ENCODE data around the gene FAM25A. TPM values are rescaled to one million over a fixed set of nuclear protein-coding genes. Genes with fewer than 3 reads are reported as not detected.

The FAM25A gene
- total RNA-seq, 1 donor from 2014 or later, result not detected

- DNase-seq (ENCODE audit: low spot score), result no peak
Observed at GRCh38 chr10:87059401-87059800, 39.3 kb downstream of the FAM25A start.

DNA sequence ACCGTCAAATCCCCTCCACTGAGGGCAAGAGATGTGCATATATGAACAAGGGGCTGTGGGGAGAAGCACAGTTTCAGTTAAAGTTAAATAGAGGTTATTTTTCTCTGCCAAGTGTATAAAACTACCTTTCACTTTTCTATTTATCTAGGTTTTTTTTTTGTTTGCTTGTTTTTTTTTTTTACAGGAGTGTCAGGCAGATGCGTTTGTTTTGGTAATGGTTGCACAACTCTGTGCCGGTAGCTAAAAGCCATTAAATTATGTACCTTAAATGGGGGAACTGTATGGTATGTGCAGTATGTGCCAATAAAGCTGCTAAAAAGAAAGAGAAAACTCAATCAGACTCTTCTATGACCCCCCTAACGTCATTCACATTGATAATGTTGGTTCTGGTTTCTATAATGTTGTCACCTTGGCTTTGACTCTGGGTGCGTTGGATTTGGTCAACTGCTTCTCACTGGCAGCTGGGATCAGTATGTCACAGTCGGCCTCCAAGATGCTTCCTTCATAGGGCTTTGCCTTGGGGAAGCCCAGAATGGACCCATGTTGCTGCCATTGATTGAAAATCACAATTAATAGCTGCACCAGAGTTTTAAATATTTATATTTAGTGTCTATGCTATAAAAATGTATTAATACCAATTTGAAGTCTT lies 40.3 kb downstream of the FAM25A start:
- DNase-seq (ENCODE audit: low spot score), result no peak

DNA sequence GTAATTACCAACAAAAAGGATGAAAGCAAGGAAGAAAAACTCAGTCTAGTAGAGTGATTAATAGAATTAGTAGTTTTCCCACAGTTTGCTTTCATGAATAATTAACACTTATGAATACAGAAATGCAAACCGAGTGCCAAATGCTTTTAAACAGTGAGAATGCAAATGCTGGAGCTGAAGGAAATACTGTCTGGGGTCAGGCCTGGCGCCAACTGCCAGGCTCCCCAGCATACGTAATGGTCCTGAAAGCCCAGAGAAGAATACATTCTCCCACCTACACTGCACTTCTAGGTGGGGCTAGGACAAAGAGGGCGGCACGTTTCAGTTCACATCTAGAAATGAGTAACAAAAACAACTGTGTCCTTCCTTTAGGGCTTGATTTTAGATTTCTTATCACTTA lies 44.6 kb downstream of the FAM25A start:
- no peak for DNase-seq (ENCODE audit: low spot score)

- DNase-seq (ENCODE audit: low spot score), result no peak
Observed at GRCh38 chr10:87066178-87066577, 46.1 kb downstream of the FAM25A start.

- no peak for DNase-seq (ENCODE audit: low spot score)
Observed at GRCh38 chr10:87066865-87067264, 46.8 kb downstream of the FAM25A start.

DNA sequence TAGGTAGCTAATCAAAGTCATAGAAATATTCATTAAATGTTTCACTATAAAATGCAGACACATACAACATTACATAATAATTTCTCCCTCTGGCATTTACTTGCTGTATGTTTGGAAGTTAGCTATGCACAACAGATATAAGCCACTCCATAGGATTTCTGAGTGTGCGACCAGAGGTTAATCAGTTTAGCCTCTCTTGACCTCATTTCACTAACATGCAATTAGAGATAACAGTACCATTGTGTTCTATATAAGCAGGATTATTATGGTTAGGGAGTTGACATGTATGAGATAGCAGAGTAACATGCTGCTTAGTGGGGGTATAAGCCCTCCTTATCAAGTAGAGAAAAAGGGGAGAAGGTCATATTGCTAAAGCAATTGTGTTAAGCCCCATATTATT lies 48.2 kb downstream of the FAM25A start:
- DNase-seq (ENCODE audit: low spot score), result no peak

GRCh38 chr10:87072449-87072848 lies 52.4 kb downstream of the FAM25A start:
- no peak for DNase-seq (ENCODE audit: low spot score)

Other genes with a start within 250 kb of the FAM25A start
- gene MMRN2, start 62.7 kb upstream of the FAM25A start, total RNA-seq, result 78.4 TPM
- 265 TPM for gene SNCG, start 61.7 kb upstream of the FAM25A start, total RNA-seq
- 543 TPM for gene ADIRF, start 51.8 kb upstream of the FAM25A start, total RNA-seq
- 127 TPM for gene GLUD1, start 74.5 kb downstream of the FAM25A start, total RNA-seq
- gene SHLD2, start 74.9 kb downstream of the FAM25A start, total RNA-seq, result 33.0 TPM
- 1.1 TPM for gene NUTM2A, start 205.2 kb downstream of the FAM25A start, total RNA-seq

All from mesenteric fat pad (tissue), 1 donor.